NCI-H2107 treated with DMSO at 0.1 percent for 48 hours (cell line): Measurements from ENCODE around the gene TXNIP.

ENCODE experiments used
- DNase-seq: peaks from one replicate; lab custom pipeline; 2025; ENCODE audit not compliant: unreplicated experiment; lab: John Stamatoyannopoulos, UW

Gene TXNIP

GRCh38 chr1:145986551-145986950 lies 9.8 kb downstream of the TXNIP start:
- DNase-seq, result no peak

DNA sequence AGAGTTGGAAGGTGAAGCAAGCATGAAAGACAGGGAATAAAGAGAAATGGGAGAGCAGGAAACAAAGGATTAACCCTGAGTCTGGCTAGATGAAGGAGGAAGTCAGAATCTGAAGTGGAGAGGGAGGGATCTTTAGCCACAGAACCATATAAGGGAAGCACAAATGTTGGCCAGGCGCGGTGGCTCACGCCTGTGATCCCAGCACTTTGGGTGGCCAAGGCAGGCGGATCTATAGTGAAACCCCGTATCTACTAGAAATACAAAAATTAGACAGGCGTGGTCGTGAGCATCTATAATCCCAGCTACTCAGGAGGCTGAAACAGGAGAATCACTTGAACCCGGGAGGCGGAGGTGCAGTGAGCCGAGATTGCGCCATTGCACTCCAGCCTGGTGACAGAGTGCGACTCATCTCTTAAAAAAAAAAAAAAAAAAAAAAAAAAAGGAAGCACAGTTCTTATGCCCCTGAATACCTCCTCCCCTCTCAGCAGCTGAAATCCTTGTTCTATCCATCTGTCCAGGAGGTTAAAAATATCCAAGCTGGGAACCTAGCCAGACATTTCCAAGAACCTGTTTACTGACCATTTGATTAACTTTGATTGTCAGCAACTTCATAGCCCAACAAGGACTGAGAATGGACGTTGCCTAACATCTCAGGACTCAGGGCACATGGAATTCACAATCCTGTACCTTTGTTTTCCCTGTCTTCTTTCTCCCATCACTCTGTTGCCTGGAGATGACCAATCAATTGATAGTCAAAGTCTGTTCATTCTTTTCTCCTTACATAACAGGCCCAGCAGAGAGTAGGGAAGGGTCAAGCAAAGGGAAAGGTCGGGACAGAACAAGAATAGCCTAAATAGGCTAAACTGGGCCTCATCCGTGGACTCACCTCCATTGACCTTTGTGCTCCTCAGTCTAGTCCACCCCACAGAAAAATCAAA lies 10.6 kb downstream of the TXNIP start:
- peak; percentile 55 for DNase-seq

DNA sequence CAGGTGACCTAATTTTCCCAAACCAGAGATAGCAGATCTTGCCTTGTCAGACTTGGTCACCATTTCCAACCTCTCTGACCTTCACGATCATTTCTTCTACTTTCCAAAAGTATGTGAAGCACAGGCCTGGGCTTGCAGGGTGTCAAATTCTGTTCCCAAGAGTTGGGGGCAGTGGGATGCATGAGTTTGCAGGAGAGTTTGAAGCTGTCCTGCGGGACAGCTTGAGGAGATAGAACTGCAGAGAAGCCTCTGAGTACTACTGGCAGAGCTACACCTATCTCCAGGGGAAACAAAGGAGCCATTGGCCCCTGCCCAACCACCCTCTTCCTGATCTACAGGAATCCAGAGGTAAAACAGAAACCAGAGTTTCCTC lies 11.3 kb downstream of the TXNIP start:
- DNase-seq, result no peak

- no peak for DNase-seq
Measured at GRCh38 chr1:145983960-145984830, 12.2 kb downstream of the TXNIP start.

DNA sequence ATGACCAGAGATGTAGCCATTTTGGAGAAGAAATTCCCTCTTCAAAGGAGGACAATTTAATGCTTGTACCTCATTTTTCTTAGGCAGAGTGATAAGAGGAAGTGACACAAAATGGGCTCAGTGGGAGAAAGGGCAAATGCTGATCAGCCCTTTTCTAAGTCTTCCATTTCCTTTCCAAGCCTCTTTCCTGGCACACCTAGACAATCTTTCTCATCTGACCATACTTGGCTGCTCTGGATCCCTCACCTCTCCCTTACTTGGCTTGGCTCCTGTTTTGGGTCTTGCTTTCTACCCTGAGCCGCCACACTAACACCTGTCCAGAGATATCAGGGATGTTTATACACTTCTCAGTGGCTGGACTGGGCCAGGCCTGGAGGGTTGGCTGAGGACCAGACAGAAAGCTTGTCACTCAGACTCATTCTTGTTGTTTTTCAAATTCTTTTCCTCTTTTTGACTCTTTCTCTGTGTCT lies 13.1 kb downstream of the TXNIP start:
- DNase-seq, result no peak

GRCh38 chr1:145982010-145982723 lies 14.2 kb downstream of the TXNIP start:
- DNase-seq, result no peak

GRCh38 chr1:145980457-145980994 lies 15.9 kb downstream of the TXNIP start:
- DNase-seq, result no peak

DNA sequence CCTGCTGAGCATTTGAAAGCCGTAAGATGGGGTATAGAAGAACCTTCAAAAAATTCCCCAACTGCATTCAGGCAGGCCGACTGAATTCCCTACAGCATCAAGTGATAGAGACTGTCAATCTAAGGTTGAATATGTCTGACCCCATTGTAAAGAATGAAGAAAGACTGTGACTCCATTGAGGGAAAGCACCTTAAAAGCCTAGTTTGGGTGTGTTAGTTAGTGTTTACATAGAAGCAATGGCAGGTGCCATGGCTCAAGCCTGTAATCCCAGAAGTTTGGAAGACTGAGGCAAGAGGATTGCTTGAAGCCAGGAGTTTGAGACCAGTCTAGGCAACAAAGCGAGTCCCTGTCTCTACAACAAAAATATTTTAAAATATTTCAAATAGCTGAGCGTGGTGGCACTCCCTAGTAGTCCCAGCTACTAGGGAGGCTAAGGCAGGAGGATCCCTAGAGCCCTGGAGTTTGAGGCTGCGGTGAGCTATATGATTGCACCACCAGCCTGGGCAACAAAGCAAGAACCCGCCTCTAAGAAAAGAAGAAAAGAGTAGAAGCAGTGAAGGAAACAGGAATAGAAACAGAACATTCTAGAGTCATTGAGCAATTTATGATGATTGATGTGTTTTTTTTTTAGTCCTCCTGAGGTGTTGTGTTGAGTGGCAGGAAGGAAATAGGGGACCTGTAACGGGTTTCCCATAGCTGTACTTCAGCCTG lies 16.5 kb downstream of the TXNIP start:
- no peak for DNase-seq

GRCh38 chr1:145978854-145979745 lies 17.3 kb downstream of the TXNIP start:
- peak; percentile 99 for DNase-seq

- DNase-seq, result no peak
Measured at GRCh38 chr1:145978471-145978853, 17.9 kb downstream of the TXNIP start.

GRCh38 chr1:145977486-145978470 lies 18.6 kb downstream of the TXNIP start:
- DNase-seq, result peak; percentile 87

GRCh38 chr1:145977016-145977415 lies 19.4 kb downstream of the TXNIP start:
- no peak for DNase-seq

DNA sequence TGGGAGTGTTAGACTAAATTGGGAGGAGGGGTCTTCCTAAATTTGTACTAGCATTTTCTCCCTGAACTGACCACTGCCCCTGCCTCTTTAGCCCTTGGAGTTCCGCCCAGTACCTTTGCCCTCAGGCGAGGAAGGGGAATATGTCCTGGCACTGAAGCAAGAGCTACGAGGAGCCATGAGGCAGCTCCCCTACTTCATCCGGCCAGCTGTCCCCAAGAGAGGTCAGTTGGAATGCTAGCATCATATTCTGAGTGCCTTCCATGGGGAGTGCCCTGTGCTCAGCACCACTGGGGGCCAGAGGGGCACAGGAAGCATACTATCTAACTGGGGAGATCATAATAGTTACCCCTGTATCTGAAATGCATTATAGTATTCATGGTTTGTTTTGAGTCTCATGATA lies 21.2 kb downstream of the TXNIP start:
- DNase-seq, result no peak

DNA sequence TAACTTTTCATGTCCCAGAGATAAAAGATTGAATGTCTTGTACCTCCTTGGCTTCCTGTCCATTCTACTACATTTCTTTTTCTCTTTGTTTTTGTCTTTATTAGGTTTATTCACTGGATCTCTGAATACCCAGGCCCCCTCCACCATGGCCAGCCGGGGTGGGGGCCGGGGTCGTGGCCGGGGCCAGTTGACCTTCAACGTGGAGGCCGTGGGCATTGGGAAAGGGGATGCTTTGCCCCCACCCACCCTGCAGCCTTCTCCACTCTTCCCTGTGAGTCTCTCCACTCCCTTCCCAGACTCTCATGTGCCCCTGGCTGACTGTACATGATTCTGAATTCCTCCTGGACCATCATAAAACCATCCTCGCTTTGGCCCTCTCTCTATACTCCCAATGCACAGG lies 21.7 kb downstream of the TXNIP start:
- no peak for DNase-seq

DNA sequence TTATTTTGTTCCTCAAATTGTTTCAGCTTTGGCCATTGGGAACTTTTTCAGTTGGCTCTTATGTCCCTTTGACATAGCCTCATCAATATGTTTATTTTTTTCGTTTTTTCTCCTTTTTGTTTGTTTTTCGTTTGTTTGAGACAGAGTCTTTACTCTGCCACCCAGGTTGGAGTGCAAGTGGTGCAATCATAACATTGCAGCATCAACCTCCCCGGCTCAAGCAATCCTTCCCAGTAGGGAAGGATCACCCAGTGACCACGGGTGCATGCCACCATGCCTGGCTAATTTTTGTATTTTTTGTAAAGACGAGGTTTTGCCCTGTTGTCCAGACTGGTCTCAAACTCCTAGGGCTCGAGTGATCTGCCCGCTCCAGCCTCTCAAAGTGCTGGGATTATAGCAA lies 23.8 kb downstream of the TXNIP start:
- no peak for DNase-seq

DNA sequence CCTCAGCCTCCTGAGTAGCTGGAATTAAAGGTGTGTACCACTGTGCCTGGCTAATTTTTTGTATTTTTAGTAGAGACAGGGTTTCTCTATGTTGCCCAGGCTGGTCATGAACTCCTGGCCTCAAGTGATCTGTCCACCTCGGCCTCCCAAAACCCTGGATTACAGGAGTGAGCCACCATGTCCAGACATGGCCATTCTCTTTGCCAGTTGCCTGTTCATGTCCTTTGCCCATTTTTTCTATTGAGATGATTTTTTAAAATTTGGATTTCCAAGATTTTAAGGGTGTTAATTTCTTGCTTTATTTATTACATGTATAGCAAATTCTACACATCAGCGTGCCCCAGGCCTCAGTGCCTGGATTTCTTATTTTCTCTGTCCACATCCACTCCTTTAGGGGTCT lies 29.1 kb downstream of the TXNIP start:
- DNase-seq, result no peak

DNA sequence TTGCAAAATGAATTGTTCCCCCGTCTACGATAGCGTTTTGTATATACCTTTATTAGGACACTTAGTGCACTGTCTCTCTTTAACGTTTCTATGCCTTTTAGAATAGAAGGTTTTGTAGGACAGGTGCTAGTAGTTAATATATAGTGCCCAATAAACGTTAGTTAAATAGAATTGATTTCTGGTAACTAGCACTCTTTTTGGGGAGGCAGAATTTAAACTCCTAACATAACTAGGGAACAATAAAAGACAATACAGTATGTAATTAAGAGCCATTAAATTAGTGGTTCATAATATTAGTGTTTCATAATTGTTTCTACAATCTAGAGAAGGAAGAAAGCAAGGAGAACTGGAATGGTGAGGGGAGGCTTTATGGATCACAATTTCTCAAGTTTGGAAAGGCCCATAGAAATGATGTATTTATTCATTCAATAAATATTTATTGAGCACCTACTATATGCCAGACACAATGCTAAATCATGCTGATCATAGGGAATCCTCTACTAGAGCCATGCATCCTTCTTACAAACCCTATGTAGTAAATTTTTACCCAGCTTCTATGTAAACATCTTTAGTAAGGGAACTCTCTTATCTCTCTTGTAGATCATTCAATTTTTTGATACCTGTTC lies 31.1 kb downstream of the TXNIP start:
- no peak for DNase-seq
